Tibial nerve (tissue), 4 donors: Measurements from ENCODE around the gene CAPN11. TPM values are rescaled to one million over a fixed set of nuclear protein-coding genes. Genes with fewer than 3 reads are reported as not detected.

Source experiments
- DNase-seq, 2 donors: peaks; one replicate each; pipeline ENCODE4 v3.0.0-alpha.2; 2019; ENCODE audit warnings: low spot score in 2 of 2
- H3K27ac ChIP-seq, 4 donors: fragments of 200-600 bp; sonication (generic) in 3 of 4; one replicate each; pipeline ENCODE4 v1.5.1; 2017 to 2019; ENCODE audit warnings: mild to moderate bottlenecking in 1 of 4
- H3K27me3 ChIP-seq, 2 donors: fragments of 200-600 bp; sonication (generic) in 1 of 2; one replicate each; pipeline versions ENCODE4 v1.5.1 to v1.6.0; 2017 to 2019
- H3K36me3 ChIP-seq, 3 donors: fragments of 200-600 bp; sonication (generic); one replicate each; pipeline ENCODE4 v1.5.1; 2018 to 2019
- H3K4me1 ChIP-seq, 4 donors: fragments of 200-600 bp; sonication (generic) in 3 of 4; one replicate each; pipeline ENCODE4 v1.5.1; 2017 to 2019
- H3K4me3 ChIP-seq, 4 donors: fragments of 200-600 bp; sonication (generic) in 3 of 4; one replicate each; pipeline ENCODE4 v1.5.1; 2017 to 2019; ENCODE audit warnings: mild to moderate bottlenecking in 1 of 4, moderate library complexity in 1 of 4
- H3K9me3 ChIP-seq, 4 donors: fragments of 200-600 bp; sonication (generic) in 3 of 4; one replicate each; pipeline ENCODE4 v1.5.1; 2017 to 2019
- CTCF ChIP-seq, 5 experiments: fragments of 200-600 bp in 3 of 5; fragments of 450-650 bp in 2 of 5; sonication (generic) in 3 of 5; IDR thresholded peaks; one replicate each; pipeline ENCODE4 v1.5.1; 2016 to 2019; ENCODE audit warnings: antibody characterized with exemption in 5 of 5, mild to moderate bottlenecking in 3 of 5, moderate library complexity in 2 of 5
- EP300 ChIP-seq, 2 donors: sonication (generic); formaldehyde crosslinking; IDR thresholded peaks; one replicate each; pipeline ENCODE4 v1.6.1; 2017; ENCODE audit warnings: antibody characterized with exemption in 2 of 2, mild to moderate bottlenecking in 1 of 2
- POLR2A ChIP-seq, 2 donors: fragments of 450-650 bp; IDR thresholded peaks; one replicate each; pipeline ENCODE4 v1.6.1; 2017; ENCODE audit warnings: antibody characterized with exemption in 2 of 2, mild to moderate bottlenecking in 2 of 2, moderate library complexity in 2 of 2
- WGBS, 2 donors: methylation state at CpG; one replicate each; pipeline ENCODE4 v1.1.5; 2018; 5-methylcytosine and 5-hydroxymethylcytosine counted together
- total RNA-seq, 4 donors: library from RNA; depleted of rRNA; stranded (reverse); fragments of >200 nt; gene quantifications; one replicate each; pipeline ENCODE4 v1.1.0, GENCODE V29; 2016

Gene CAPN11
- total RNA-seq, 4 donors from 2014 or later = 0.21 to 6.5 (median 4.2) TPM

- 81 to 83% methylated on average over 11 to 12 of the region's 12 CpGs for WGBS, 2 donors
- Histone ChIP-seq H3K4me1 (peaks cover 0 to 6% (median 0%) of the 10 kb centered on the region in 4 donors), H3K27me3 (no peaks in the 10 kb centered on the region), H3K27ac (no peak overlapping the region), H3K9me3 (no peaks in the 10 kb centered on the region), H3K4me3 (no peak overlapping the region), H3K36me3 (peaks cover 0 to 55% (median 0%) of the 10 kb centered on the region in 3 donors)
- no peak for DNase-seq
- TF ChIP-seq CTCF (IDR thresholded peaks at IDR 0.05) (no peak), EP300 (IDR thresholded peaks at IDR 0.05) (no peak), POLR2A (IDR thresholded peaks at IDR 0.05) (no peak)
Observed at GRCh38 chr6:44154067-44154466, 4.6 kb upstream of the CAPN11 start.

- 76 to 79% methylated on average over 9 of the region's 9 CpGs for WGBS, 2 donors
- TF ChIP-seq POLR2A (IDR thresholded peaks at IDR 0.05) (no peak), CTCF (IDR thresholded peaks at IDR 0.05) (no peak), EP300 (IDR thresholded peaks at IDR 0.05) (no peak)
Observed at GRCh38 chr6:44156494-44157151, 2.0 kb upstream of the CAPN11 start.

DNA sequence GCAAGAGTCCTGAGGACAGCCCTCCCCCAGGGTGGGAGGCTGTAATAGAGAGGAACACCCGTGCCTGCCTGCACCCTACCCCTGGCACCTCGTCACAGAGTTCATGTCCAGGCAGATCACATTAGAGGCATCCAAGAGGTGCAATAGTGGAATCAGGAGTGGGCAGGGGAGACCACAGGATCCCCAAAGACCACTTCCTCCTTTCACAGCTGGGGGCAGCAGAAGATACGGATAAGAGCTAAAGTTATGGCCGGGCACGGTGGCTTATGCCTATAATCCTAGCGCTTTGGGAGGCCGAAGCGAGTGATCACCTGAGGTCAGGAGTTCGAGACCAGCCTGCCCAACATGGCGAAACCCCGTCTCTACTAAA, 1.5 kb upstream of the CAPN11 start:
- H3K4me1 ChIP-seq = no peaks in the 10 kb centered on the region
- WGBS, 2 donors = 76 to 80% methylated on average over 11 of the region's 11 CpGs
- peaks cover 0 to 37% (median 0%) of the 10 kb centered on the region in 3 donors for H3K36me3 ChIP-seq
- H3K27me3 ChIP-seq = no peaks in the 10 kb centered on the region
- no peaks in the 10 kb centered on the region for H3K9me3 ChIP-seq
- H3K4me3 ChIP-seq = no peak overlapping the region
- no peak overlapping the region for H3K27ac ChIP-seq
- DNase-seq = no peak
- TF ChIP-seq POLR2A (IDR thresholded peaks at IDR 0.05) (no peak), CTCF (IDR thresholded peaks at IDR 0.05) (no peak), EP300 (IDR thresholded peaks at IDR 0.05) (no peak)

More at GRCh38 chr6:44156494-44157151, 2.0 kb upstream of the CAPN11 start:
- H3K4me1 ChIP-seq = peaks cover 0 to 4% (median 0%) of the 10 kb centered on the region in 4 donors
- H3K9me3 ChIP-seq = no peaks in the 10 kb centered on the region
- H3K27me3 ChIP-seq = no peaks in the 10 kb centered on the region
- no peak for DNase-seq
- no peak overlapping the region for H3K27ac ChIP-seq
- H3K36me3 ChIP-seq = peaks cover 0 to 37% (median 0%) of the 10 kb centered on the region in 3 donors
- H3K4me3 ChIP-seq = no peak overlapping the region

GRCh38 chr6:44161997-44162338, 3.3 kb downstream of the CAPN11 start:
- Histone ChIP-seq H3K27me3 (peaks cover 0 to 4% of the 10 kb centered on the region in 2 donors), H3K27ac (no peak overlapping the region), H3K4me1 (no peaks in the 10 kb centered on the region), H3K4me3 (no peak overlapping the region), H3K36me3 (no peaks in the 10 kb centered on the region), H3K9me3 (no peaks in the 10 kb centered on the region)
- WGBS, 2 donors = 62 to 72% methylated on average over 8 of the region's 8 CpGs
- TF ChIP-seq POLR2A (IDR thresholded peaks at IDR 0.05) = no peak
- TF ChIP-seq EP300 (IDR thresholded peaks at IDR 0.05) = no peak
- no peak for TF ChIP-seq CTCF (IDR thresholded peaks at IDR 0.05)
- no peak for DNase-seq

DNA sequence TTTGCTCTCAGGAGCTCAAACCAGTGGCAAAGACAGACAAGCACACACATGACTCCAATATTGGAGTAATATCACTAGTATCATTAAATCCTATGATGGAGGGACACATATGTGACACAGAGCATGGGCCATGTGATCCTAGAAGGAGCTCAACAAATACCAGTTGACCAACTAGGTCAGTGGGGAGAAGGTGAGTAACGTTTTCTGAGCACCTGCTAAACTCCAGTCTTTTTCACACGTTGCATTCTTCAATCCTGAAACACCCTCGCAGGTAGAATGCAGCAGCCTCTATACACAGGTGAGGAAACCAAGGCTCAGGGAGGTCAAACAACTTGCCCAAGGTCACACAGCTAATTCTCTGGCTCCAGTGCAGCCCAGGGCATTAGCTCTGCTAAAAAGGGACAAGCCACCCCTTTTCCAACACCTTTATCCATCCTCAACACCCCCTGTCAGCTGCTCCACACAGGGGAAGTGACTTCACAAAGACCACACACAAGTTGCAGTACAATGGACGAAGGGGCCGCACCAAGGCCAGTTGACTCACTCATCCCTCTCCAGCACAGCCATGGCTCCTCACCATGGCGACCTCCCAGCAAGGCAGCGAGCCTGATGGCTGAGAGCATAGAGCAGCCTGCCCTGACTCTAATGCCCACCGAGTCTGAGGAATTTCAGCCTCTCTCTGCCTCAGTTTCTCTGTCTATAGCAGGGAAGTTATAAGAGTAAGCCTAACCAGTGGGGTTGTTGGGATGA, 4.4 kb downstream of the CAPN11 start:
- DNase-seq = no peak
- 72 to 75% methylated on average over 8 of the region's 8 CpGs for WGBS, 2 donors
- no peak overlapping the region for H3K27ac ChIP-seq

More for the DNA sequence above, 4.4 kb downstream of the CAPN11 start:
- H3K4me1 ChIP-seq = no peaks in the 10 kb centered on the region
- TF ChIP-seq POLR2A (IDR thresholded peaks at IDR 0.05) = no peak
- no peak for TF ChIP-seq EP300 (IDR thresholded peaks at IDR 0.05)
- no peak for TF ChIP-seq CTCF (IDR thresholded peaks at IDR 0.05)
- peaks cover 0 to 4% of the 10 kb centered on the region in 2 donors for H3K27me3 ChIP-seq
- no peak overlapping the region for H3K4me3 ChIP-seq
- H3K36me3 ChIP-seq = no peaks in the 10 kb centered on the region
- H3K9me3 ChIP-seq = no peaks in the 10 kb centered on the region
